ENCODE measurements around the gene CNGA3.
"Not testable (repeated sequence)": the region's sequence is repeated elsewhere in the genome, so short reads cannot be mapped to it uniquely, and the experiment has no call there.

Gene CNGA3

DNA sequence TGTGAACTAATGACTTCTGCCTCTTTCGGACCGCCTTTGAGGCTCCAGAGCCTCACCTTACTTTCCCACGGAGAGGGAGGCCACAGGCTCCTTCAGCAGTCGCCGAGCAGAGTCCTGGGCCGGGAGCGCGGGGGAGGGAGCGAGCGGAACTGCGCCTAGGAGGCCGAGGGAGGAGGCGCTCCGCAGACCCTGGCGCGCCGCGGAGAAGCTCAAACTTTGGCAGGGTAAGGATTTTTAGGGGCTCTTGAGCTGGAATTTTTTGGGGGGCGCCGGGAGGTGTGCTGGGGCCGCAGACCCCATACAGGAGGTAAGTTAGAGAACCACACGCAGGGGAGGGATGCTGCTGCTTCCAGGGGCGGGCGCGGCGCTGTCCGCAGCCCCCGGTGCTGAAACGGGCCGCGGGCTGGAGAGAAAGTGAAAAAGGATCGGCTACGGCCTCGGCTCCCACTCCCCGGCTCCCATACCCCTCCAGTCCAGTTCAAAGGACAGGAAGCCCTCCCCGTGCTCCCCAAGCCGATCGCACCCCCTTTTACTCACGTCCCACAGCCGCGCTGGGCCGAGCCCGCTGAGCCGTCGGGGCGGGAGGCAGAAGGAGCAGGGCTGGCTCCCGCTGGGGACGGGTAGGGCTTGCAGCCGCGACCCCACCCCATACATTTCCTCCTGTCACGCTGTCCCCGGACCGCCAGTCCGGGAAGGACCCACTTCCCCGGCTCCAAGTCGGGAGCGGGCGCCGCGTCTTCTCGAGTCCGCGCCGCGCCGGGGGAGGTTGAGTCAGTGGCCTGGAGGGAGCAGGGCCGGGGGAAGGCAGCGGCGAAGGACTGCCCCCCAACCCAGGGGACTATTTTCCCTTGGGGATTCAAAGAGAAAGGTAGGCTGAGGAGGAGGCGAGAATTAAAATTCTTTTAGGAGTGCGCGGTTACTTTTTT is at the start of gene CNGA3:
Gene CNGA3 (plus strand): TSS at position 146 of the 926 bp plus-strand sequence. CDS start 23,520 bp downstream, outside the sequence.
- in situ Hi-C loops (cut with HindIII; ENCODE audit: low sequenced_read_pairs), result no loop called here

DNA sequence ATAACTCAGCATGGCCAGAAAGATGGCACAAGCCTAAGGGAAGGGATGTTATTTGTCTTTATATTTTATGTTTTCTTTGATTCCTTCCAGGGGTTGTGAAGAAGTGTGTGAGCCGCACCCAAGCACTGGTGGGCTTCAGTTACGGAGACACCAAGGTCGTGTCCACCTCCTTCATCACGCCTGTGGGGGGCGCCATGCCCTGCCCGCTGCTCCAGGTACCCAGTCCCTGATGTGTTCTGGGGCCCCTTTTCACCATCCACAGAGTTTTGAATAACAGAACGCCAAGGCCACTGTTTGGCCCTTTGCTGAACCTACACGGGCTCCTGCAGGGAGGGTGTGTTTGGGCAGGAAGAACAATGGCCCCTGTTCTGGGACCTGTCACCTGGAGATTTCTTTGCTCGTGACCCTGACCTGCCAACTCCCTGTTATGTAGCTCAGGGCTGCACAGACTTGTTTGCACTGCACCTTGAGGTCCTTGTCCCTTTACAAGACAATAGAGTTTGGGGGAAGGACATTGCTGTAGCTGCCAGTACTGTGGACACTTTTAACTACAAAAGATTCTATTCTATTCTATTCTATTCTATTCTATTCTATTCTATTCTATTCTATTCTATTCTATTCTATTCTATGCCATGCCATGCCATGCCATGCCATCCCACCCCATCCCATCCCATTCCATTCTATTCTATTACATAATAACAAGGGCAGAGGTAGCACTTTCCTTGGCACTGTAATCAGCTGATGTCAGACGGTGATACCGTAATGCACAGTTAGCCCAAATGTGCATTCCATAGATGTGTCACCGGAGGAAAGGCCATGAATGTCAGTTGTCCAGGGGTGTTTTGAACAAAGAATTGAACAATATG is 48.2 kb upstream of the CNGA3 start:
- in situ Hi-C loops (cut with HindIII; ENCODE audit: low sequenced_read_pairs), result no loop called here

DNA sequence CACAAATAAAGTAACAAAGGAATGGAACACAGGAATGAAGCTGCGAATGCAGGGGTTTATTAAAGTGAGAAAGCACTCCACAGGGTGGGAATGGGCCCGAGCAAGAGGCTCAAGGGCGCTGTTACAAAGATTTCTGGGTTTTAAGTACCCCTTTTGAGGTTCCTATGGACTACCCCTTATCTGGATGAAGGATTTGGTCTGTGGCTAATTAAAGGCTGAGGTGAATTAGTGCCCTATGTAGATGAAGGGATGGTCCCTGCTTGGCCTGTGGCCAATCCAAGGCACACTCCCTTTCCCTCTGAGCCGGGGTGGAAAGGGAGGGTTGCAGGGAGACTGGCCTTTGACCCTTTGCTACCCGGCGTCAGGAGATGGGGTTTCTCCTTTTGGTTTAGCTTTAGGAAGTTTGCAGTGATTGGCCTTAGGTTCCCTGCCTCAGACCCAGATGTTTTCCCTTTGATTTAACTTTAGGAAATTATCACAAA is 47.5 kb upstream of the CNGA3 start:
- in situ Hi-C loops (cut with HindIII; ENCODE audit: low sequenced_read_pairs), result no loop called here

DNA sequence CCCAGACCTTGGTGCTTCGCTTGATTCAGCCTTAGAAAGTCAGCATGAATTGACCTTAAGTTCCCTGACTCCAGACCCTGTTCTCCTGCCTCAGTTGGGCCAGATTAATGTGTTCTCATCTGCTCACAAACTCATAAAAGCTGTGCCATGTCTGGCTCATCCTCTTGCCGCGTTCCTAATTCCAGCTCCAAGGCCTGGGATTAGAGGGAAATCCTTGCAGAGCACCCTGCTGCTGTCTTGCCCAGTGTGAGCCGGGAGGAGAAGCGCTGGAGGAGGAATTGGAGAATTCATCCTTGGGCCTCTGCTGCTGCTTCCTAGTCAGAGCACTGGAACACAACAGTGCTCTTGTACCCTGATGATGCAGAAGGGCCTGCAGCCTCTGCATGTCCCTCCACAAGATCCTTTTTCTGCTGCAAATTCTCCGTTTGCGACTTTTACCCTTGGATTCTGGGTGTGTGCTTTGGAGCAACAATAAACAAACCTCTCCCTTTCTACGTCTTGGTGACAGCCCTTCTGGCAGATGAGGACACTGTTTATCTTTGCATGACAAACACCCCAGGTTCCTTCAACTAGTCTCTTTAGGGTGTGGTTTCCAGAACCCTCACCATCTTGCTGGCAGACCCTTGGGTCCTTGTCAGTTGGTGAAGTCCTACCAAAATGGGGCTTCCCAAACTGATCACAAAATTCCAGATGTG is 46.9 kb upstream of the CNGA3 start:
- in situ Hi-C loops (cut with HindIII; ENCODE audit: low sequenced_read_pairs), result no loop called here

DNA sequence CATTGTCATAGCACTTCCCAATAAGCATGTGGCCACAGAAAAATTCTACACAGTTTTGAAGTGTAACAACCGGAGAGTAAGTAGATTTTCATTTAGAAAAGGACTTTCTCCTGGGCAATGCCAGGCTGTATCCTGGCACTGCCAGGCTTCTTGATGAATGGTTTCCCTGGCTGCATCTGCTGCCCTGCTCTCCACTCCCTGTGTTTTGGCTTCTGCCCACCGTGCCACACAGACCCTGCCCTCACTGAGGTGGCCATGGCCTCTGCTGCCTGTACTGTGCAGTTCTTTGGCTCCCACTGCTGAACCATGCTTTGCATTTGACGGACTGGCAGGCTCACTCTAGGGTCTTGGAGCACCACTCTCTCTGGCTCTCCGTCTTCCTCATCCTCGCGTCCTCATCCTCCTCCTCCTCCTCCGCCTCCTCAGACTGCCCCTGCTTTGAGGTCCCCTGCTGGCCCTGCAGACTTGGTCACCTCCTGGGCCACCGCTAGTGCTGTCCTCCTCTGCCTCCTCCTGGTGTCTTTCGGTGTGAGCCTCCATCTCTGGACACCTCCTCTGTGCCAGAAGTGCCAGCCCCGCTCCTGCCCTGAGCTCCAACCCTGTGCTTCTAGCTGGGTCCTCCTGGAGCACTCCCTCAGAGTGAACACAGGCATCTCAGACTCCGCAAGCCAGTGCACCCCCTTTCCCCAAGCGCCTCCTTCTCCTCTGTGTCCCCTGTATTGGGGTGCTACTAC is 45.9 kb upstream of the CNGA3 start:
- in situ Hi-C loops (cut with HindIII; ENCODE audit: low sequenced_read_pairs), result no loop called here

DNA sequence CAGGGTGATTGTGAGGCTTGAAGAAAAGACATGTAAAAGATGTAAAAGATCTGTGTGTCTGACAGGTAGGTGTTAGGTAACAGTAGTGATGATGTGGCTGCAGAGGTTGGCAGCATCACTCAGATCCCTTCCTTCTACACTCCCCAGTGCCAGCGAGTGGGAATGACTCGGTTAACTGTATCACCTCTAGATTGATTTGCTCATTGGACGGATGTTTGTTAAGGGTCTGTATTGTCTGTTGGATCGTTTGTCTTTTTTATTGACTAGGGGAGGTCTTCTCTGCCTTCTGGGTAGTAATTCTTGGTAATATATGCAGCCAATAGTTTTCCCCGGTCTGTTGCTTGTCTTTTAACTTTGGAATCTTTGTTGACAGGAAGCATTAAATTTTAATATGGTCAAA is 44.8 kb upstream of the CNGA3 start:
- in situ Hi-C loops (cut with HindIII; ENCODE audit: low sequenced_read_pairs), result no loop called here

DNA sequence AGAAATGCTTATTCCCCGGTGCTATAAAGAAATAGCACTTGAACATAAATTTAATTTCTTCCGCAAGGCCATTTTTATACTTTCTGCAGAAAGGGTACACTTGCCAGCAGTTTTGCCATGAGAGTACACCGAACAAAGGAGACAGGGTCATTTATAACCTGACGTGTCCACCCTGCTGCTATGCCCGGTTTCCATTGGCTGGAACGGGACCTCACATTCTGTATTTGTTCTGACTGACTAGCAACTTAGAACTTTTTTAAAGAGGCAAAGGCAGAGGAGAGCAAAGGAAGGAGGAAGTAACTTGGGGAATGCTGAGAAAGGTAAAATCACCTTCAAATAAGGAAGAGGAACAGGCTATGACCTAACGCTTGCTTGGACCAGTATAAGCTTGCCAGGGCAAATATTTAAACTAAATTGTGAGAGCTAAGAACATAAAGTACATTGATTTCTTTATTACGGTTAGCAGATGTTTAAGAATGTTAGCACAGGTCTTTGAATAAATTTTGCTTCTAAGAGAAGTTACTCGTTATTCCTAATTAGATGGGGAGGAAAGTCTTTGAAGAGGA is 39.0 kb upstream of the CNGA3 start:
- in situ Hi-C loops (cut with HindIII; ENCODE audit: low sequenced_read_pairs), result not testable (repeated sequence)

DNA sequence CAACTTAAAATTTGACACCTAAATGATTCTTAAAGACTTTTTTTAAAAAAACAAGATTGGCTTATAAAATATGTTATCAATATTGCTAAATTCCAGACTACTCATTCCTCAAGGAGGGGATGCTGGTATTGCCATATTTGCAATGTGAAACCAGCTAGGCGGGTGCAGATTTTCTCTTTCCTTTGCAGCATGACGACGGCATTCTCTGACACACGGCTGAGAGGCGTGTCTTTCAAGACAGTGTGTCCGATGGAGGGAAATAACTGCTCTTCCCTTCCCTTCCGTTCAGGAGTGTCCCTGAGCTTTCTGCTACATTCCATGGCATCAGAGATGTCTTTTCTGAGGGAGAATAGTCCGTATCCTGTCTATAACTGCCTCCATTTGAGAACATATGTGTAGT is 38.2 kb upstream of the CNGA3 start:
- in situ Hi-C loops (cut with HindIII; ENCODE audit: low sequenced_read_pairs), result no loop called here

DNA sequence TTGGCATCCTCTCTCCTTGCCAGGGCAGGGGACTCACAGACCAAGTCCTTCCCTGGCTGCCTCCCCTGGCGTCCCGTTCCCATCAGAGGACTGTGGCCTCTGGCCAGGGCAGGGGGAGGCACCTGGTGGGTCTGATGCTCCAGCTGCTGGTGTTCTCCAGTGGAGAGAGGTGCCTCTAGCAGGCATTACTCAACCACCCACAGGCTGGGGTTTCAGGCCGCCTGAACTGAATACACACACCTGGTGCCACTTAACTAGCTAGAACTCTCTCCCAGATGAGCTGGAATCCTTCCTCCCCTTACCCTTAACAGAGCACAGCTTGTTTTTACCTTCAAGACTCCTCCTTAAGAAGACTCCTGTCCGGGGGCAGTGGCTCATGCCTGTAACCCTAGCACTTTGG is 37.7 kb upstream of the CNGA3 start:
- in situ Hi-C loops (cut with HindIII; ENCODE audit: low sequenced_read_pairs), result no loop called here

DNA sequence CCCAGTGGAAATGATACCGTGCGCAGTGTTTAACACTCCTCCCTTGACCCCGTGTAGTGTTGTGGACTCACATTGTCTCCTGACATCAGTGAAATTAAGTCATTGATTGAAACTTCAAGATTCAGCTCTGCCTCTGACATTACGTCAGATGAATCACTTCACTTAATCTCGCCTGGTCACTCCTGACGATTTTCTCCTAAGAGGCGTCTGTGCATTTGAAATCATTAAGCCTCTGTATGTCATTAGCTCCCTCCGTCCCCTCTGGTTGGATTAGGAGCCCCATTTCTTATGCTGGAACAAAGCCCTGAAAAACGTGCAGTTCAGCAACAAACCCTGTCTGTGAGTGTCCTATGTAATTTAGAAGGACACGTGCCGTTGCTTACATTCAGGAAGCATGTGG is 36.7 kb upstream of the CNGA3 start:
- in situ Hi-C loops (cut with HindIII; ENCODE audit: low sequenced_read_pairs), result no loop called here

DNA sequence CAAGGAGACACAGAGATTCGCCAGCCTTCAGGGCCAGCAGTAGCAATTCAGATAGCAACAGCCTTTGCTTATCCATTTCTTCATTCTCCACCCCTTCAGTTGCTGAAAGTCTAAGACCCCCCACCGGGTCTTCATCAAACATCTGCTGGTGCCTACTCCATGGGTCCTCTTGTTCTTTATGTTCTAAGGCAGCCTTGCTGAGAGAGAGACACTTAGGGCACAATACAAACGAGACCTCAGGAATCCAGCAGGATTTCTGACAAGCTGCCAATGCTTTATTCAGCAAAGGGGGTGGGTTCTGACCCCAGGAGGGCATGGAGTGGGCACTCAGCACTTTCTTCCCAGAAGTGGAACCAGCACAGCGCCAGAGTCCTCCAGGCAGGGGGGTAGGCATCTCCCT is 36.2 kb upstream of the CNGA3 start:
- in situ Hi-C loops (cut with HindIII; ENCODE audit: low sequenced_read_pairs), result no loop called here

DNA sequence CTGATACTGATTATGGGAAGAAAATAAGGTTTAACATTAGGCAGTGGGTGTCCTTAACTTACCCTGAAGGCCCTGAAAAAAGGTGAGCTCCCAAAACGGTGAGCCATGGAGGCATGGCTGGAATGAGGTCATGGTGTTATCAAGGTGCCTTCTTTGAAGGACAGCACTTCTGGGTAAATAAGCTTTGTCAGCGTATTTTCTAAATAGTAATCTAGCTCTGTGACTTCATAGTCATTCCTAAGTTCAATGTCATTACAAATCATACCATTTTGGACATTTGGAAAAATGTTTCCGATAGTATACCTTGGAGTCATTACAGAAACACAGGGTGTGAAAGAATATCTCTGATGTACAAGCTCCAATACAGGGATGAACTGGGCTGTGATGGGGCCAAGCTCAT is 35.2 kb upstream of the CNGA3 start:
- in situ Hi-C loops (cut with HindIII; ENCODE audit: low sequenced_read_pairs), result no loop called here

DNA sequence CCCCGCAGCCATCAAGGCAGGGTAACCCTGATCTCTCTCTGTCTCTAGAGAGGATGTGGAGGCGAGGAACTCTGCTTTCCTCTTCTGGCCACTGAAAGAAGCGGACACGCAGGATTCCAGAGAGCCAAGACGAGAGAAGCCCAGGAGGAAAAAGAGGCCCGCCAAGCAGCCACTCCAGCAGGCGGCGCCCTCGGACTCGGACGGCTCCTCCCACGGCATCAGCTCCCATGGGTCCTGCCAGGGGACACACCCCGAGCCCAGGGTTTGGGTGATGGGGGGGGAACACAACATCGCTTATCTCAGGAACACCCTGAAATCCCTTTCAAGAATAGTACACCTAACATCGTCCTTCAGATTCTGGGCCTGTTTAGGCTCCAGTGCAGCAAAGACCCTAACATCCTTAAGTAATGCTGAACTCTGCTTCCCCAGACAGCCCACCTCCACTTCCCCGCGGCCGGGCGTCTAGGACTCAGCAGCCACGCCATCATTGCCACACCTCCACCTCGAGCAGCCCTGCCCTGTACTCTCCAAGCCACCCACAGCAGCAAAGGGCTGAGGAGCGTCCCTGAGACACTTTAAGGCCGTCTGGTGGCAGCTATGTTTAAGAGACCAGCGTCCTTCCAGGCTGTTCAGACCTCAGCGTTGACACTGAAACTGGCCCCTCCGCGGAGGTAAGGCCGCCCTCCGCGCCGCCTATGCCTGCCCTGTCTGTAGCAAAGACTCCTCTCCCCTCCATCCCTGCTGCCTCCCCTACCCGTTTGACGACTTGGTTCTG is 34.3 kb upstream of the CNGA3 start:
- in situ Hi-C loops (cut with HindIII; ENCODE audit: low sequenced_read_pairs), result no loop called here

DNA sequence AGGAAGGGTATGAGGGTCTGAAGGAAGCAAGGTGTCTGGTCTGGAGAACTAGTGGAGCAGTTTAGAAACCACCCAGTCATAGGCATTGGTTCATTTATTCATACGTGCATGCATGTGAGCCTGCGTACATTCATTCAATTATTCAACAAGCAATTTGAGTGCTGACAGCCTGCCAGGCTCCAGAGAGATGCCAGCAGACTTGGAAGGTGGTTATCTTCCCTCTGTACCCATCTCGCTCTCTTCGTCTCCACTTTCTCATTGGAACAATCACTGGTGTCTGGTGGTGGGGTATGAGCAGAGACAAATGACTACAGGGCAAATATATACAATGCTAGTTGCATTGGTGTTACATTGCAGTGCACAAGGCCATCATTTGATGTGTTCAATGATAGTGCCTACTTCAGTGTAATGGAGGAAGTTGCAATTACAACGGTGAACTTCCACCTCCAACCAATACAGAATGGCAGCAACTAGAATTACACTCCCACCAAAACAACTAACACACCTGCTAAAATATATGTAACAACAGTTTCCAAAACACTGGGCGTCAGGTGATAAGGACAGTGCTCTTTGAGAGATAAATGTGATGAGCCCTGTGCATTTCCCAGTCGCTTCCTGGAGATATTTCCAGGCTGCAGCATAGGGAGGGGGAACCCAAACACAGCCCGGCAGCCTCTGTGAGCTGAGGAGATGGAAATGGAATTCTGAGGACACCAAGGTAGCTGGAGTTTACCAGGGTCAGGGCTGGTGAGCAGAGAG is 32.6 kb upstream of the CNGA3 start:
- in situ Hi-C loops (cut with HindIII; ENCODE audit: low sequenced_read_pairs), result no loop called here

DNA sequence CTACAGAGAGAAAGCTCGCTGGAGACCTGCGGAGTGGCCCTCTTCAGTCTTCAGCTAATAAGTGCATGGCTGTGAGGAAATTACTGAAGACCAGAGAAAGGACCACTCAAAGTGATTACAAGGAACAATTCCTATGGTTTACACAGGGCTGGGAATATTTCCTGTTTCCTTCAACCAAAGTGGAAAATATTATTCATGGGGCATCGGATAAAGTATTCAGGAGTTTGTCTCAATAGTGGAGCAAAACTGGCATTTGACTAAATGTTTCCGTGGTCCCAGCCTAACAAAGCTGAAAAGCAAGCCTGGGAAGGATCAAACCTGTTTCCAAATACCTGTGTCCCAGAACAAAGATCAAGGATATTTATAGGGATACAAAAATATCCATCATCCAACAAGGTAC is 32.0 kb upstream of the CNGA3 start:
- in situ Hi-C loops (cut with HindIII; ENCODE audit: low sequenced_read_pairs), result no loop called here

DNA sequence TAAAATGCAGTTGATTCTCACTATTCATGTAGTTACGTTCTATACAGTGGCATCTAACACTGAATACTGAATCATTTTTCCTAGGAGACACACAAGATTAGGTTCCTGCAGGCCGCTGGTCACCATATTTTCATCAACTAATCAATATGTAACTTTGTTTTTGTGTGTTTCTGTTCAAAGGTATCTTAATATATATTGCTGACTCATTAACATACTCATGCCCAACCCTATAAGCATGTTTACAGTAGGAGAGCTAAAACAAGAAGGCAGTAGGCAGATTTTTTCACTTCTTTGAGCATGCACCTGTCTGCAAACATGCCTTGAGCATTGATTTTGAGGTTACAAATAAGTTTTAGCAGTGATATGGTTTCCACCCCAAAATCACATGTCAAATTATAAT is 30.3 kb upstream of the CNGA3 start:
- in situ Hi-C loops (cut with HindIII; ENCODE audit: low sequenced_read_pairs), result no loop called here

DNA sequence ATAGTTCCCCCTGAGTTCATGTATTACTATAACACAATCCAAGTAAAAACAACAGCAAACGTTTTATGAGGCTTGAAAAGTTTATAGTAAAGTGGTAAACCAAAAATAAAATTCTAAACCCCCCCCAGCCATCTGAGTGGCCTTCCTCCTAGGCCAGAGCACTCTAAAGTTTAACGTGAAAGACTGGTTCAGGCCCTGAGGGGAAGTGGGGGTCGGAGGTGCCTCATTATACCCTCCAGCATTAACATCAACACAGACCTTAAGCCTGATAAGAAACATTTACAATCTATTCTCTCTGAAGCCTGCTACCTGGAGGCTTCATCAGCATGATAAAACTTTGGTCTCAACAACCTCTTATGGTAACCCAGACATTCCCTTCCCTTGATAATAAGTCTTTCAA is 29.0 kb upstream of the CNGA3 start:
- in situ Hi-C loops (cut with HindIII; ENCODE audit: low sequenced_read_pairs), result no loop called here

DNA sequence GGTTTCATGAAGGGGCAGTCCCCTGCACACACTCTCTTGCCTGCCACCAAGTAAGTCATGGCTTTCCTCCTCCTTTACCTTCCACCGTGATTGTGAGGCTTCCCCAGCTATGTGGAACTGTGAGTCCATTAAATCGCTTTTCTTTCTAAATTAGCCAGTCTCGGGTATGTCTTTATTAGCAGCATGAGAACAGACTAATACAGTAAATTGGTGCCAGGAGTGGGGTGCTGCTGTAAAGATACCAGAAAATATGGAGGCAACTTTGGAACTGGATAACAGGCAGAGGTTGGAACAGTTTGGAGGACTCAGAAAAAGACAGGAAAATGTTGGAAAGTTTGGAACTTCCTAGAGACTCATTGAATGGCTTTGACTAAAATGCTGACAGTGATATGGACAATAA is 26.1 kb upstream of the CNGA3 start:
- in situ Hi-C loops (cut with HindIII; ENCODE audit: low sequenced_read_pairs), result not testable (repeated sequence)

DNA sequence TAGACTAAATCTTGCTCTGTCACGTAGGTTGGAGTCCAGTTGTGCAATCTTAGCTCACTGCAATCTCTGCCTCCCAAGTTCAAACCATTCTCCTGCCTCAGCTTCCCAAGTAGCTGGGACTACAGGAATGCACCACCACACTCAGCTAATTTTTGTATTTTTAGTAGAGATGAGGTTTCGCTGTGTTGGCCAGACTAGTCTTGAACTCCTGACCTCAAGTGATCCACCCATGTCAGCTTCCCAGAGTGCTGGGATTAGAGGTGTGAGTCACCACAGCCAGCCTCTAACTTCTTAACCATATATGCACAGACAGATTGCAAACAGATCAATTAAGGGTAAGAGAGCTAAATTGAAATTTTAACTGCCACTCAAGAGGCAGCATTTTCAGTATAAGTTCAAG is 22.1 kb upstream of the CNGA3 start:
- in situ Hi-C loops (cut with HindIII; ENCODE audit: low sequenced_read_pairs), result no loop called here

Measured in endothelial cell of hepatic sinusoid (primary cell).